ENCODE results near the gene ADARB2.

ADARB2 gene

GRCh38 chr10:1406132-1406966, 331.0 kb downstream of the ADARB2 start:
- H3K4me1 ChIP-seq (ENCODE audit: control insufficient read depth, insufficient read depth, low read length): no peaks in the 10 kb centered on the region
- no peaks in the 10 kb centered on the region for H3K36me3 ChIP-seq (ENCODE audit: control insufficient read depth in 2 of 2, insufficient read depth in 1 of 2, low read length in 2 of 2)
- H3K9me3 ChIP-seq (ENCODE audit: control insufficient read depth, insufficient read depth, low read depth, low read length): no peaks in the 10 kb centered on the region
- no peak overlapping the region for H3K4me3 ChIP-seq (ENCODE audit: low read depth, low read length)
- TF ChIP-seq, protein P1, sequence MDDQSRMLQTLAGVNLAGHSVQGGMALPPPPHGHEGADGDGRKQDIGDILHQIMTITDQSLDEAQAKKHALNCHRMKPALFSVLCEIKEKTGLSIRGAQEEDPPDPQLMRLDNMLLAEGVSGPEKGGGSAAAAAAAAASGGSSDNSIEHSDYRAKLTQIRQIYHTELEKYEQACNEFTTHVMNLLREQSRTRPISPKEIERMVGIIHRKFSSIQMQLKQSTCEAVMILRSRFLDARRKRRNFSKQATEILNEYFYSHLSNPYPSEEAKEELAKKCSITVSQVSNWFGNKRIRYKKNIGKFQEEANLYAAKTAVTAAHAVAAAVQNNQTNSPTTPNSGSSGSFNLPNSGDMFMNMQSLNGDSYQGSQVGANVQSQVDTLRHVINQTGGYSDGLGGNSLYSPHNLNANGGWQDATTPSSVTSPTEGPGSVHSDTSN (CRISPR knock-in tag; IDR thresholded peaks at IDR 0.05): no peak
- TF ChIP-seq ZNF843 (tag by site-specific recombination; IDR thresholded peaks at IDR 0.05) (no peak), ZNF701 (tag by site-specific recombination; IDR thresholded peaks at IDR 0.05) (no peak), ZNF521 (tag by site-specific recombination; IDR thresholded peaks at IDR 0.05) (no peak), ZNF10 (tag by site-specific recombination; IDR thresholded peaks at IDR 0.05) (no peak), ZNF23 (tag by site-specific recombination; IDR thresholded peaks at IDR 0.05; ENCODE audit: borderline replicate concordance) (no peak), ZNF140 (tag by site-specific recombination; IDR thresholded peaks at IDR 0.05) (no peak), ZNF433 (tag by site-specific recombination; IDR thresholded peaks at IDR 0.05; ENCODE audit: low read depth) (no peak), ZFP41 (tag by site-specific recombination; IDR thresholded peaks at IDR 0.05; ENCODE audit: borderline replicate concordance) (no peak)
- TF ChIP-seq, protein P2, sequence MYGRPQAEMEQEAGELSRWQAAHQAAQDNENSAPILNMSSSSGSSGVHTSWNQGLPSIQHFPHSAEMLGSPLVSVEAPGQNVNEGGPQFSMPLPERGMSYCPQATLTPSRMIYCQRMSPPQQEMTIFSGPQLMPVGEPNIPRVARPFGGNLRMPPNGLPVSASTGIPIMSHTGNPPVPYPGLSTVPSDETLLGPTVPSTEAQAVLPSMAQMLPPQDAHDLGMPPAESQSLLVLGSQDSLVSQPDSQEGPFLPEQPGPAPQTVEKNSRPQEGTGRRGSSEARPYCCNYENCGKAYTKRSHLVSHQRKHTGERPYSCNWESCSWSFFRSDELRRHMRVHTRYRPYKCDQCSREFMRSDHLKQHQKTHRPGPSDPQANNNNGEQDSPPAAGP (tag by site-specific recombination; IDR thresholded peaks at IDR 0.05): no peak
- ChIA-PET POLR2A (interaction anchor here (0.6 kb wide), 1 partner anchor 331 kb away, joined by 3 read pairs; the partner anchor contains the start of gene ADARB2), CTCF (no interaction called here)
- no peak overlapping the region for H3K27ac ChIP-seq (ENCODE audit: extremely low read depth, low read depth, low read length)

GRCh38 chr10:1404323-1405260, 332.7 kb downstream of the ADARB2 start:
- TF ChIP-seq ZNF2 (tag by site-specific recombination; IDR thresholded peaks at IDR 0.05): no peak
- TF ChIP-seq ZNF324 (tag by site-specific recombination; IDR thresholded peaks at IDR 0.05): no peak
- TF ChIP-seq ZNF785 (tag by site-specific recombination; IDR thresholded peaks at IDR 0.05): no peak
- TF ChIP-seq ZNF623 (tag by site-specific recombination; IDR thresholded peaks at IDR 0.05): no peak
- no peak for TF ChIP-seq HOXC10 (CRISPR knock-in tag; IDR thresholded peaks at IDR 0.05)
- TF ChIP-seq, protein P3, sequence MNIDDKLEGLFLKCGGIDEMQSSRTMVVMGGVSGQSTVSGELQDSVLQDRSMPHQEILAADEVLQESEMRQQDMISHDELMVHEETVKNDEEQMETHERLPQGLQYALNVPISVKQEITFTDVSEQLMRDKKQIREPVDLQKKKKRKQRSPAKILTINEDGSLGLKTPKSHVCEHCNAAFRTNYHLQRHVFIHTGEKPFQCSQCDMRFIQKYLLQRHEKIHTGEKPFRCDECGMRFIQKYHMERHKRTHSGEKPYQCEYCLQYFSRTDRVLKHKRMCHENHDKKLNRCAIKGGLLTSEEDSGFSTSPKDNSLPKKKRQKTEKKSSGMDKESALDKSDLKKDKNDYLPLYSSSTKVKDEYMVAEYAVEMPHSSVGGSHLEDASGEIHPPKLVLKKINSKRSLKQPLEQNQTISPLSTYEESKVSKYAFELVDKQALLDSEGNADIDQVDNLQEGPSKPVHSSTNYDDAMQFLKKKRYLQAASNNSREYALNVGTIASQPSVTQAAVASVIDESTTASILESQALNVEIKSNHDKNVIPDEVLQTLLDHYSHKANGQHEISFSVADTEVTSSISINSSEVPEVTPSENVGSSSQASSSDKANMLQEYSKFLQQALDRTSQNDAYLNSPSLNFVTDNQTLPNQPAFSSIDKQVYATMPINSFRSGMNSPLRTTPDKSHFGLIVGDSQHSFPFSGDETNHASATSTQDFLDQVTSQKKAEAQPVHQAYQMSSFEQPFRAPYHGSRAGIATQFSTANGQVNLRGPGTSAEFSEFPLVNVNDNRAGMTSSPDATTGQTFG (tag by site-specific recombination; IDR thresholded peaks at IDR 0.05; ENCODE audit: borderline replicate concordance): no peak
- TF ChIP-seq ZNF514 (tag by site-specific recombination; IDR thresholded peaks at IDR 0.05): no peak
- TF ChIP-seq ZNF354C (tag by site-specific recombination; IDR thresholded peaks at IDR 0.05; ENCODE audit: borderline replicate concordance, low read depth): no peak
- no peak for TF ChIP-seq WT1 (tag by site-specific recombination; IDR thresholded peaks at IDR 0.05)
- TF ChIP-seq ZNF558 (tag by site-specific recombination; IDR thresholded peaks at IDR 0.05): no peak
- Histone ChIP-seq H3K27ac (ENCODE audit: extremely low read depth, low read depth, low read length) (no peak overlapping the region), H3K9me3 (ENCODE audit: control insufficient read depth, insufficient read depth, low read depth, low read length) (no peaks in the 10 kb centered on the region), H3K36me3 (ENCODE audit: control insufficient read depth in 2 of 2, insufficient read depth in 1 of 2, low read length in 2 of 2) (no peaks in the 10 kb centered on the region), H3K4me1 (ENCODE audit: control insufficient read depth, insufficient read depth, low read length) (no peaks in the 10 kb centered on the region), H3K4me3 (ENCODE audit: low read depth, low read length) (no peak overlapping the region)
- ChIA-PET CTCF (interaction anchor here (0.9 to 1.6 kb wide), 2 partner anchors 17 to 1573 kb away, joined by 4 to 7 read pairs; no protein-coding TSS in a partner anchor), POLR2A (no interaction called here)
